Raji (cell line): ENCODE results near the gene GRAMD1C.

Source experiments
- POLR2A ChIP-seq: IDR thresholded peaks from 2 replicates; pipeline ENCODE4 v1.6.1; 2011; ENCODE audit warnings: low read depth, low read length, control low read depth; ENCODE audit not compliant: insufficient read depth

GRAMD1C gene

DNA sequence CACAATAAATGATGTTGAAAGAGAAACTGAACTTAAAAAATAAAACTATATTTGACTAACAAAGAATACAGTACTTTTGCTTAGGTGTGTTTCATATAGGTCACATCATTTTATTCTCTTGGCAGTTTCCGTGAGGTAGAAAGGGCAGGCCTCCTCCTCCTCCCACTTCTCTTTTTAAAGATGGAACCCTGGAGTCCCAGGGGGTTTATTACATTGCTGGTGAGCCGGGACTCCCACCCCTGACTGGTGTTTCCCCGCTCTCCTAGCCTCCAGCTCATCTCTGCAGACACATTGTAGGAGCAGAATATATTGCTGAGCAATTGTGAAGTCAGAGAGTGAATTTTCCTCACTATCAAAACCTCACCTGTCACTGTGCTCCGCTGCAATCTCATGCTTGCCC lies 139.2 kb downstream of the GRAMD1C start:
- TF ChIP-seq POLR2A: no peak

DNA sequence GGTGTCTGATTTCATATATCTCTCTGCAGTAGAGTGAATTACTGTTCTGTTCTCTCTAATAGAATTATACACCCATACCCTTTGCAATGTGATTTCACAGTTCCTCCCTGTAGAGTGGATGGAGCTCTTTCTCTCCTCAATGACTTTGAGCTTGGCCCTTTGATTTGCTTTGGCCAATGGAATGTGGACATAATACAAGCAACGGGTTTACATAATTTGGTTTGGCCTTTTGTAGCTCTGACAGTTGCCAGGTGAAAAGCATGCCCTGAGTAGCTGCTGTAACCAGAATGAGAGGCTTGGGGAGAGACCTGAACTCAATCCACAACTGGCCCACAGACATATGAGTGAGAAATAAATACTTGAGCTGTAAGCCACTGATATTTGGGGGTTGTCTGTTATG lies 141.3 kb downstream of the GRAMD1C start:
- no peak for TF ChIP-seq POLR2A

DNA sequence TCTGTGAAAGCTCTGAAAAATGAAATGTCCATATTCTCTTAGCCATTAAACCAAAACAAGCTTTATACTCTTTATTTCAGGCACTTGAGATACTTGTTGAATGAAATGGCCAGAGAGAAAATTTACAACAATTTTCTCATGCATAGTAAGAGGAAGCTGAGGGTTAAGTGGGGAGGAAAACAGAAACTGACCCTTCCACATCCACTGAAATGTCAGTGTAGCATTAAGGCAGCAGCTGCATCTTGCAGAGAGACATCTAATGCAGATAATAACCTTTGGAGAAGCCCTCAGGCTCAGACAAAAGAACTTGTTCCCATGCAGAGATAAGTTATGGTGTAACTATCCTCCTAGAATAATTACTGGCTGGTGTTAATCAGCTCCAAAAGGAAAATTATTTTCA lies 143.2 kb downstream of the GRAMD1C start:
- no peak for TF ChIP-seq POLR2A

DNA sequence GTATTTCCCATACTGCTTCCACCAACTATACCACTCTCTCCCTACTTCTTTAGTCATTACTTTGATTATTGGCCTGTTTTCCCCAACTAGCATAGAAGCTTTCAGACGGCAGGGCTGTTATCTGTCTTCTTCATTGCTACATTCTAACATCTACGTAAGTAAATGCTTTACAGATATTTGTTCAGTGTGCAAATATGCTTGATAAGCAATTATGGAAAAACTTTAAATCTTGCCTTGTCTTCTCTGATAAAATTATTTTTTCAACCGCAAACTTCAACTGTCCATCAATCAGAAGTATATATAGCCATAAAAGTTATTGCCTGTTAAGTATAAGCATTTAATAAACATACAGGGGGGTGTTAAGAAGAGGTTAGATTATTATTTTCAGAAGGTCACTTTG lies 145.0 kb downstream of the GRAMD1C start:
- no peak for TF ChIP-seq POLR2A

DNA sequence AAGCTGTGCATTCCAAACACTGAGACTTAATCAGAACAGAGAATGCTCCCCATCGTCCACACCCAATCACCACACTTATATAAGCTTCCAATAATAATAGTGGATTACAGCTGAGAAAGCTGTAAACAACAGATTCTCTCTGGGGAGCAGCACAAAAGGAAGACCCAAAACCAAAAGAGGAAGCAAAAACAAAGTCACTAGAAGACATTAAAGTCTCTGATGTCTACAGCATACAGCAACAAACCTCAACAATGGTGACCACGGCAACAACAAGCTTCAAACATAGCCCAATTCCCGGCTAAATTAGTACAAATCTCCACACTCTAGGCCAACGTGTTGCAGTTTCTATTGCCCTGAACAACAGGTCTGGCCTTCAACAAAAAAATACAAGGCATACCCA lies 147.0 kb downstream of the GRAMD1C start:
- TF ChIP-seq POLR2A: no peak
